HEK293 (cell line): ENCODE measurements around the gene AP1S1.
"Not testable (repeated sequence)": the region's sequence is repeated elsewhere in the genome, so short reads cannot be mapped to it uniquely, and the experiment has no call there.

Source experiments
- CTCF ChIA-PET: fragments of 350-600 bp; formaldehyde crosslinking; extraction: SDS; loops from one replicate; lab custom pipeline; 2021; ENCODE audit warnings: antibody characterized with exemption; lab: Yijun Ruan, JAX
- POLR2A ChIA-PET: fragments of 300-600 bp; formaldehyde crosslinking; extraction: SDS; loops from one replicate; lab custom pipeline; 2020; ENCODE audit warnings: antibody characterized with exemption, inconsistent platforms; lab: Yijun Ruan, JAX
- H3K27ac ChIP-seq: fragments of 200-500 bp; sonication (Bioruptor generic); 2 replicates; pipeline ENCODE4 v1.5.1; 2014; ENCODE audit warnings: low read depth, low read length, control low read depth, inconsistent platforms; ENCODE audit errors: extremely low read depth
- H3K36me3 ChIP-seq, 2 experiments: fragments of 200-500 bp in 1 of 2; sonication (Bioruptor generic) in 1 of 2; 1 replicate in 1 of 2; 2 replicates in 1 of 2; pipeline ENCODE4 v1.5.1; 2014 to 2017; ENCODE audit warnings: inconsistent platforms in 2 of 2, low read length in 2 of 2; ENCODE audit not compliant: control insufficient read depth in 2 of 2, insufficient read depth in 1 of 2
- H3K4me1 ChIP-seq: fragments of 200-500 bp; sonication (Bioruptor generic); 2 replicates; pipeline ENCODE4 v1.5.1; 2014; ENCODE audit warnings: mild to moderate bottlenecking, low read length, inconsistent platforms; ENCODE audit not compliant: control insufficient read depth, insufficient read depth
- H3K4me3 ChIP-seq: 2 replicates; pipeline ENCODE4 v1.5.1; 2011; ENCODE audit warnings: low read depth, mild to moderate bottlenecking, control low read depth, low read length, moderate library complexity
- H3K9me3 ChIP-seq: fragments of 200-500 bp; sonication (Bioruptor generic); 2 replicates; pipeline ENCODE4 v1.5.1; 2014; ENCODE audit warnings: low read depth, low read length, inconsistent platforms; ENCODE audit not compliant: control insufficient read depth, insufficient read depth
- GLIS2 ChIP-seq: fragments of 450-650 bp; formaldehyde crosslinking; IDR thresholded peaks from 2 replicates; pipeline ENCODE4 v1.5.1; 2016; ENCODE audit warnings: missing biosample characterization, missing genetic modification characterization
- HOXA7 ChIP-seq: sonication (generic); formaldehyde crosslinking; IDR thresholded peaks from 2 replicates; pipeline ENCODE4 v1.8.1; 2022; ENCODE audit warnings: missing genetic modification reagents, borderline replicate concordance
- PRDM1 ChIP-seq: fragments of 450-650 bp; formaldehyde crosslinking; IDR thresholded peaks from 2 replicates; pipeline ENCODE4; 2016; ENCODE audit warnings: missing biosample characterization, missing genetic modification characterization
- REST ChIP-seq: fragments of 450-650 bp; formaldehyde crosslinking; IDR thresholded peaks from 2 replicates; pipeline ENCODE4 v1.5.1; 2016; ENCODE audit warnings: missing biosample characterization, missing genetic modification characterization
- ZBTB20 ChIP-seq: fragments of 450-650 bp; formaldehyde crosslinking; IDR thresholded peaks from 2 replicates; pipeline ENCODE4 v1.5.1; 2016; ENCODE audit warnings: missing biosample characterization, missing genetic modification characterization
- ZBTB7A ChIP-seq: fragments of 450-650 bp; formaldehyde crosslinking; IDR thresholded peaks from 2 replicates; pipeline ENCODE4 v1.5.1; 2016; ENCODE audit warnings: low read depth, missing biosample characterization, missing genetic modification characterization
- ZNF10 ChIP-seq: fragments of 450-650 bp; formaldehyde crosslinking; IDR thresholded peaks from 2 replicates; pipeline ENCODE4 v1.5.1; 2017; ENCODE audit warnings: missing biosample characterization, missing genetic modification characterization
- ZNF155 ChIP-seq: fragments of 450-650 bp; formaldehyde crosslinking; IDR thresholded peaks from 2 replicates; pipeline ENCODE4 v1.5.1; 2016; ENCODE audit warnings: missing biosample characterization, missing genetic modification characterization
- ZNF335 ChIP-seq: fragments of 450-650 bp; formaldehyde crosslinking; conservative IDR thresholded peaks from 2 replicates; pipeline ENCODE4 v1.5.1; 2016; ENCODE audit warnings: missing biosample characterization, missing genetic modification characterization
- ZNF362 ChIP-seq: fragments of 450-650 bp; formaldehyde crosslinking; IDR thresholded peaks from 2 replicates; pipeline ENCODE4 v1.5.1; 2016; ENCODE audit warnings: missing biosample characterization, missing genetic modification characterization
- ZNF501 ChIP-seq: fragments of 450-650 bp; formaldehyde crosslinking; IDR thresholded peaks from 2 replicates; pipeline ENCODE4 v1.5.1; 2016; ENCODE audit warnings: missing biosample characterization, missing genetic modification characterization
- ZNF518A ChIP-seq: fragments of 450-650 bp; formaldehyde crosslinking; conservative IDR thresholded peaks from 2 replicates; pipeline ENCODE4 v1.5.1; 2016; ENCODE audit warnings: low read depth, missing biosample characterization, missing genetic modification characterization
- ZNF529 ChIP-seq: fragments of 450-650 bp; formaldehyde crosslinking; IDR thresholded peaks from 2 replicates; pipeline ENCODE4 v1.5.1; 2017; ENCODE audit warnings: missing genetic modification characterization, missing biosample characterization; ENCODE audit not compliant: insufficient replicate concordance
- ZNF596 ChIP-seq: fragments of 450-650 bp; IDR thresholded peaks from 2 replicates; pipeline ENCODE4 v1.5.0; 2018; ENCODE audit warnings: missing biosample characterization, mild to moderate bottlenecking, missing genetic modification characterization, moderate library complexity
- ZNF658 ChIP-seq: fragments of 450-650 bp; formaldehyde crosslinking; IDR thresholded peaks from 2 replicates; pipeline ENCODE4; 2016; ENCODE audit warnings: missing biosample characterization, missing genetic modification characterization
- ZNF776 ChIP-seq: fragments of 450-650 bp; formaldehyde crosslinking; IDR thresholded peaks from 2 replicates; pipeline ENCODE4 v1.5.0; 2017; ENCODE audit warnings: missing biosample characterization, missing genetic modification characterization, borderline replicate concordance
- ZSCAN30 ChIP-seq: fragments of 450-650 bp; IDR thresholded peaks from 2 replicates; pipeline ENCODE4 v1.5.1; 2018; ENCODE audit warnings: missing biosample characterization, mild to moderate bottlenecking, missing genetic modification characterization, moderate library complexity
- TF ChIP-seq, protein P1 (sequence below): fragments of 450-650 bp; formaldehyde crosslinking; IDR thresholded peaks from 2 replicates; pipeline ENCODE4 v1.5.1; 2017; ENCODE audit warnings: missing biosample characterization, missing genetic modification characterization

The AP1S1 gene

DNA sequence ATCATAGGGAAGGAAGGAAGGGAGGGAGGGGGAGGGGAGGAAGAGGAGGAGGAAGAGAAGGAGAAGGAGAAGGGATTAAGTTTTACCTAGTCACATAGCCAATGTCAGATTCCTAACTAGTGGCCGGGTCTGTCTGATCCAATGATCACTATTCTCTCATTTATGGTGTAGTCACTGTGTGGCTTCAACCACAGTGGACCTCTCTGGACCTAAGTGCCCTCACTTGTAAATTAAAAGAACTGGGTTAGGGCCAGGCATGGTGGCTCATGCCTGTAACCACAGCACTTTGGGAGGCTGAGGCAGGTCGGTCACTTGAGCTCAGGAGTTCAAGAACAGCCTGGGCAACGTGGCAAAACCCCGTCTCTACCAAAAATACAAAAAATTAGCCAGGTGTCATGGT lies 34.0 kb upstream of the AP1S1 start:
- H3K4me1 ChIP-seq = no peaks in the 10 kb centered on the region
- CTCF ChIA-PET = interaction anchor here (1.8 kb wide), 1 partner anchor 61 kb away, joined by 6 read pairs; no protein-coding TSS in a partner anchor

GRCh38 chr7:101121631-101121990 lies 32.7 kb upstream of the AP1S1 start:
- H3K9me3 ChIP-seq, H3K4me3 ChIP-seq, H3K4me1 ChIP-seq, H3K27ac ChIP-seq, CTCF ChIA-PET, H3K36me3 ChIP-seq: not testable (repeated sequence)
- POLR2A ChIA-PET = interaction anchor here (0.6 to 1.4 kb wide), 5 partner anchors 9 to 1093 kb away, joined by 4 to 6 read pairs (median 4); no protein-coding TSS in a partner anchor

More for the DNA sequence above, 34.0 kb upstream of the AP1S1 start:
- POLR2A ChIA-PET = no interaction called here
- Histone ChIP-seq H3K36me3 (no peaks in the 10 kb centered on the region), H3K4me3 (no peak overlapping the region), H3K9me3 (no peaks in the 10 kb centered on the region), H3K27ac (no peak overlapping the region)
- TF ChIP-seq ZNF10 (tag by site-specific recombination) (peak; percentile 86), ZBTB7A (no peak), ZNF362 (tag by site-specific recombination) (no peak)

DNA sequence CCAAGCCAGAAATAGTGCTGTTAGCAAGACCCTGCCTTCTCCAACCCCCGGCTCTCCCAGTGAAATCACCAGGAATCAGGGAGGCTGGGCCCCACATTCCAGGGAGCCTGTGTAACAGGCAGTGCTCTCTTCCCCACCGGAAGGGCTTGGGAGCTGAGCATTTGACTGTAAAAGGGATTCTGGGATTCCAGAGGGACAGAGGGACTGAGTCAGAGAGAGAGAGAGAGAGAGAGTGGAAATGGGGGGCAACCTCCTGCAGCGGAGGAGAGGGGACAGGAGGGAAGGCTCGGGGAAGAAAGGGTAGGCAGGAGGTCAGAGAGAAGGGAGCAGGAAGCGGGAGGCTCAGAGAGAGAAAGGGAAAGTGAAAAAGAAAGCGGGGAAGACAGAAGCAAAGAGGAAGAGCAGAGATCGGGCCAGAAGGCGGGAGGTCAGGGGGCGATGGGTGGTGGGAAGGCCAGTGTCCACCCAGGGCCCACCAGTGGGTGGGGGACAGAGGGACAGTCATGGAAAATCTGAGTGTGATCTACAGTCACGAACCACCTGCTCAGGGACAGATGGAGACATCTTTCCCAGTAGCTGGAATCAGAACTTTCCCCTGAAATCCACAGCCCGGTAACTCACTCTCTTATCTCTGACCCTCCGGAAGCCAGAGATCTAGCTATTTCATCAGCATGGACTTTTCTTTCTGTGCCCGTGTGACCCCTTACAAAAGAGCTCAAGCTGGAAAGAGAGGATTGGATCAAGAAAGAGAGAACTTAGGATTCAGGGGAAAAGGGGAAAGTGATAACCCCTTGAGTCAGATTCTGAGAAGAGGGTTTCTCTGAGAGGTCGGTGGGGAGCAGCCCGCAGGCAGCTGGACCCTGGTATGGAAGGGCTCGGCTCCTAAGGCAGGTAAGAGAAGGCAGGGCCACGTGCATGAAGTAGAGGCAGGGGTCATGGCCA lies 32.0 kb upstream of the AP1S1 start:
- Histone ChIP-seq H3K36me3 (no peaks in the 10 kb centered on the region), H3K27ac (no peak overlapping the region), H3K9me3 (no peaks in the 10 kb centered on the region), H3K4me3 (no peak overlapping the region), H3K4me1 (no peaks in the 10 kb centered on the region; the same call in 1 of the 2 replicates)
- ChIA-PET POLR2A (interaction anchor here (0.6 to 1.4 kb wide), 7 partner anchors 10 to 1093 kb away, joined by 3 to 6 read pairs (median 4); partner anchors contain the start of gene SRRT), CTCF (interaction anchor here (0.5 to 6.7 kb wide), 11 partner anchors 9 to 1983 kb away, joined by 3 to 37 read pairs (median 5); no protein-coding TSS in a partner anchor)
- TF ChIP-seq, protein P1, sequence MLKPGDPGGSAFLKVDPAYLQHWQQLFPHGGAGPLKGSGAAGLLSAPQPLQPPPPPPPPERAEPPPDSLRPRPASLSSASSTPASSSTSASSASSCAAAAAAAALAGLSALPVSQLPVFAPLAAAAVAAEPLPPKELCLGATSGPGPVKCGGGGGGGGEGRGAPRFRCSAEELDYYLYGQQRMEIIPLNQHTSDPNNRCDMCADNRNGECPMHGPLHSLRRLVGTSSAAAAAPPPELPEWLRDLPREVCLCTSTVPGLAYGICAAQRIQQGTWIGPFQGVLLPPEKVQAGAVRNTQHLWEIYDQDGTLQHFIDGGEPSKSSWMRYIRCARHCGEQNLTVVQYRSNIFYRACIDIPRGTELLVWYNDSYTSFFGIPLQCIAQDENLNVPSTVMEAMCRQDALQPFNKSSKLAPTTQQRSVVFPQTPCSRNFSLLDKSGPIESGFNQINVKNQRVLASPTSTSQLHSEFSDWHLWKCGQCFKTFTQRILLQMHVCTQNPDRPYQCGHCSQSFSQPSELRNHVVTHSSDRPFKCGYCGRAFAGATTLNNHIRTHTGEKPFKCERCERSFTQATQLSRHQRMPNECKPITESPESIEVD (tag by site-specific recombination) = no peak
- TF ChIP-seq ZNF658 = no peak
- peak; percentile 66 for TF ChIP-seq GLIS2
- TF ChIP-seq ZNF776 (tag by site-specific recombination) = no peak
- TF ChIP-seq ZNF335 (tag by site-specific recombination) = 0 out of 2 replicates have a peak, but pooled peaks have one; percentile 27
- TF ChIP-seq ZNF529 (tag by site-specific recombination) = no peak
- peak; percentile 51; the same call in 1 of the 2 replicates for TF ChIP-seq ZBTB20 (tag by site-specific recombination)
- no peak for TF ChIP-seq ZNF596 (tag by site-specific recombination)
- TF ChIP-seq ZNF501 (tag by site-specific recombination) = no peak
- TF ChIP-seq ZNF518A (tag by site-specific recombination) = peak; percentile 66
- TF ChIP-seq ZNF155 (tag by site-specific recombination) = no peak
- no peak for TF ChIP-seq ZSCAN30 (tag by site-specific recombination)
- TF ChIP-seq HOXA7 = no peak
- TF ChIP-seq PRDM1 (tag by site-specific recombination) = peak; percentile 94
- no peak for TF ChIP-seq REST (tag by site-specific recombination)
